ENCODE measurements around the gene NLRC4.
"Not testable (repeated sequence)": the region's sequence is repeated elsewhere in the genome, so short reads cannot be mapped to it uniquely, and the experiment has no call there.

The NLRC4 gene

GRCh38 chr2:32248299-32248698 lies 16.4 kb downstream of the NLRC4 start:
- no peak for DNase-seq (ENCODE audit: low read depth)

GRCh38 chr2:32246911-32247310 lies 17.8 kb downstream of the NLRC4 start:
- DNase-seq (ENCODE audit: low read depth) = no peak

- DNase-seq (ENCODE audit: low read depth) = no peak
Observed at GRCh38 chr2:32242331-32242730, 22.4 kb downstream of the NLRC4 start.

- no peak for DNase-seq (ENCODE audit: low read depth)
Observed at GRCh38 chr2:32237996-32238395, 26.7 kb downstream of the NLRC4 start.

- no peak for DNase-seq (ENCODE audit: low read depth)
Observed at GRCh38 chr2:32237488-32237887, 27.2 kb downstream of the NLRC4 start.

GRCh38 chr2:32235315-32235714 lies 29.4 kb downstream of the NLRC4 start:
- no peak for DNase-seq (ENCODE audit: low read depth)

GRCh38 chr2:32231959-32232358 lies 32.7 kb downstream of the NLRC4 start:
- no peak for DNase-seq (ENCODE audit: low read depth)

- DNase-seq (ENCODE audit: low read depth) = no peak
Observed at GRCh38 chr2:32229635-32230034, 35.1 kb downstream of the NLRC4 start.

- DNase-seq (ENCODE audit: low read depth) = no peak
Observed at GRCh38 chr2:32228181-32228580, 36.5 kb downstream of the NLRC4 start.

GRCh38 chr2:32227492-32227891 lies 37.2 kb downstream of the NLRC4 start:
- no peak for DNase-seq (ENCODE audit: low read depth)

GRCh38 chr2:32222966-32223365 lies 41.7 kb downstream of the NLRC4 start:
- DNase-seq (ENCODE audit: low read depth) = no peak

- DNase-seq (ENCODE audit: low read depth) = no peak
Observed at GRCh38 chr2:32220445-32220844, 44.2 kb downstream of the NLRC4 start.

GRCh38 chr2:32212295-32212694 lies 52.4 kb downstream of the NLRC4 start:
- no peak for DNase-seq (ENCODE audit: low read depth)

GRCh38 chr2:32210767-32211408 lies 53.8 kb downstream of the NLRC4 start:
- no peak for DNase-seq (ENCODE audit: low read depth)

GRCh38 chr2:32203428-32203827 lies 61.3 kb downstream of the NLRC4 start:
- DNase-seq (ENCODE audit: low read depth) = not testable (repeated sequence)

GRCh38 chr2:32200814-32201213 lies 63.9 kb downstream of the NLRC4 start:
- DNase-seq (ENCODE audit: low read depth) = no peak

GRCh38 chr2:32192418-32192817 lies 72.3 kb downstream of the NLRC4 start:
- DNase-seq (ENCODE audit: low read depth) = no peak

- DNase-seq (ENCODE audit: low read depth) = no peak
Observed at GRCh38 chr2:32189011-32189410, 75.7 kb downstream of the NLRC4 start.

- DNase-seq (ENCODE audit: low read depth) = no peak
Observed at GRCh38 chr2:32182667-32183066, 82.0 kb downstream of the NLRC4 start.

Data from amniotic epithelial cell (primary cell).